GM18519 (cell line): ENCODE results near the gene COX4I1.

ENCODE experiments used
- ATAC-seq: cut with Tn5 transposase; IDR thresholded peaks from one replicate; pipeline ENCODE4 v1.9.1; 2021; ENCODE audit warnings: mild to moderate bottlenecking, moderate library complexity; ENCODE audit not compliant: unreplicated experiment, low FRiP score

The COX4I1 gene

DNA sequence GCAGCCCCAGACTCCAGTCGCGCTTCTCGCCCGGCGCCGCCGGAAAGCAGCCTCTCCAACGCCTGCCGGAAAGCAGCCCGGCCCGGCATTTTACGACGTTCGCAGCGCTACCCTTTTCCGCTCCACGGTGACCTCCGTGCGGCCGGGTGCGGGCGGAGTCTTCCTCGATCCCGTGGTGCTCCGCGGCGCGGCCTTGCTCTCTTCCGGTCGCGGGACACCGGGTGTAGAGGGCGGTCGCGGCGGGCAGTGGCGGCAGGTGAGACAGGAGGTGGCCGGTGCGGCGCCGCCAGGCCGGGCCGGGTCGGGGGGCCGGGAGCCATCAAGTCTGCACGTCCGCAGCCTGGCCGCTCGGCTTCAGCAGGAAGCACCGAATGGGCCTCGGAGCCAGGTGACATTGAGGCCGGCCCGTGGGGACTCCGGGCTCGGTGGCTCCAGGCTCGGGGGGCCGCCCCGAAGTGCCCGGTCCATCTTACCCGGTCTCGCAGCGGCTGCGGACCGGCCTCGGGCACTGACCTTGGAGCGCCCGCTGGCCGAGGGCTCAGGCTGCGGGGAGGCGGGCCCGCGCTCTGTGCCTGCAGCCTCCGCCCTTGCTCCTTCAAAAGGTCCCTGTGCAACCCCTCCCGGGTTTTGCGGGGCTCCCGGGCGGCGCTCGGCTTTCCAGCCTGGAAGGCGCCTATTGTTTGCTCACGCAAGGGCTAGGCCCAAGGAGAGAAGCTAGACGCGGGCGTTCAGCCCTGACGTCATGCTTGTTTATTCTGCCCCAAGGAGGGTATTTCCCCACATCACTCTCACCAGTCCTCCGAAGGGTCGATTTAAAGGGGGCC lies at the start of gene COX4I1, which contains the start of gene EMC8:
COX4I1 (plus strand) TSS at position 199 of the 824 bp plus-strand sequence. CDS start 1,511 bp downstream, outside the sequence.
EMC8 (minus strand) TSS at position 48 of the 824 bp plus-strand sequence. CDS start 249 bp downstream, outside the sequence.
- peak; percentile 49 for ATAC-seq

GRCh38 chr16:85749771-85750145 lies 49.7 kb upstream of the COX4I1 start:
- no peak for ATAC-seq

GRCh38 chr16:85750146-85750826 lies 49.2 kb upstream of the COX4I1 start:
- no peak for ATAC-seq

GRCh38 chr16:85750827-85751697 lies 48.4 kb upstream of the COX4I1 start, which contains the start of gene C16orf74:
Gene C16orf74, minus strand, starts transcription at chr16:85751096. Its CDS starts 15,879 bp downstream, at chr16:85735217.
- no peak for ATAC-seq

GRCh38 chr16:85751698-85752501 lies 47.6 kb upstream of the COX4I1 start:
- no peak for ATAC-seq

DNA sequence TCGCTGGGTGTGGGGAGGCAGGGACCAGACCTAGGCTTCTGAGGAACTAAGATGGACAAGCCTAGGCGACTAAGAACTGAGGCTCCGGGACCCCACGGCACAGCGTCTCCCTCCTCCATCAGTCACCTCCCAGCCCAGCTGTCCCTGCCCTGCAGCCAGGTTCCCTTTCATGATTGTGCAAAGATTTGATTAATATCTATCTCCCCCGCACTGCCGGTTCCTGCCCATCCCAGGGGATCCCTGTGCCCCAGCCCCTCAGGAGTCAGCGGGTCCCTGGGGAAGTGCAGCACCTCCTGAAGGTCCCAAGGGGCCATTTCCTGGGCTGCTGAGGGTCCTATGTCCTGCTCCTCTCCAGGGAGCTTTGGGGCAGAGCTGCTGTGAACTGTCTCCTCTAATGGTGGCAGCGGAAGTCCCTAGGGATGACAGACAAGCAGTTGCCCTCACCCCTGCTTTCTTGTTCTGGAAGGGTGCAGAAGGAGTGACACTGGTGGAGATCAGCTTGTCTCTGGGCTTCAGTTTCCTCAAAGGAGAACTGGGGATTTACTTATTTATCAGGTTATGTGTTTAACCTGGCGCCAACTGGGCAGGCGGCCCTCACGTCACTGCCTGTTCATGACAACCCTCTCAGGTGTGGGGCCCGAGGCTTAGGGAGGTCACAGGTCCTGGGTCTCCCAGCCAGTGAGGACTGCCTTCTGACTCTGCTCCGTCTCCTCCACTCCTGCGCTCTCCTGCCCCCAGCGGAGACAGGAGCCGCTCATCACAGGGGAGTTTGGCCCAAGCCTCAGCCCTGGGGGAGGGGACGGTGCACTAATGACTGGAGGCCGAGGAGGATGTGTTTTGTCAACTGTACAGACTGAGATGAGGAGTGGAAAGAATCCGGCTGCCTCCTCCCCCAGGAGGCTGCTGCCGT lies 46.7 kb upstream of the COX4I1 start:
- no peak for ATAC-seq

GRCh38 chr16:85753559-85753958 lies 45.9 kb upstream of the COX4I1 start:
- ATAC-seq, result no peak

DNA sequence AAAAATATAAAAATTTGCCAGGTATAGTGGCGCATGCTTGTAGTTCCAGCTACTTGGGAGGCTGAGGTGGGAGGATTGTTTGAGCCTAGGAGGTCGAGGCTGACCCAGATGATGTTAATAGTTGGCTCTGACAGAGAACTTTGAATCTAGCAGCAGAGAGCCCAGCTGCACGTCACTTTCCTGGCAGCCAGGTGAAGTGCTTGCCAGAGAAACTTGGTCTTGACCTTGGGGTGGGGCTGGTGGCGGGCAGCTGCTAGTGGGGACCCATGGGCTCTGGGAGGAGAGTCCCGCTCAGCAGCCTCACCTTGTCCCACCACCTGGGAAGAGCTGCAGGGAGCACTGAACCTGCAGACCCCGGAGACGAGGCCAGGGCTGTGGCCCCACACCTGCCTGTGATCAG lies 45.5 kb upstream of the COX4I1 start:
- ATAC-seq, result no peak

- no peak for ATAC-seq
Observed at GRCh38 chr16:85754413-85754812, 45.1 kb upstream of the COX4I1 start.

GRCh38 chr16:85755929-85756768 lies 43.3 kb upstream of the COX4I1 start:
- ATAC-seq, result no peak

GRCh38 chr16:85757341-85757822 lies 42.1 kb upstream of the COX4I1 start:
- no peak for ATAC-seq

- no peak for ATAC-seq
Observed at GRCh38 chr16:85759136-85759535, 40.4 kb upstream of the COX4I1 start.

DNA sequence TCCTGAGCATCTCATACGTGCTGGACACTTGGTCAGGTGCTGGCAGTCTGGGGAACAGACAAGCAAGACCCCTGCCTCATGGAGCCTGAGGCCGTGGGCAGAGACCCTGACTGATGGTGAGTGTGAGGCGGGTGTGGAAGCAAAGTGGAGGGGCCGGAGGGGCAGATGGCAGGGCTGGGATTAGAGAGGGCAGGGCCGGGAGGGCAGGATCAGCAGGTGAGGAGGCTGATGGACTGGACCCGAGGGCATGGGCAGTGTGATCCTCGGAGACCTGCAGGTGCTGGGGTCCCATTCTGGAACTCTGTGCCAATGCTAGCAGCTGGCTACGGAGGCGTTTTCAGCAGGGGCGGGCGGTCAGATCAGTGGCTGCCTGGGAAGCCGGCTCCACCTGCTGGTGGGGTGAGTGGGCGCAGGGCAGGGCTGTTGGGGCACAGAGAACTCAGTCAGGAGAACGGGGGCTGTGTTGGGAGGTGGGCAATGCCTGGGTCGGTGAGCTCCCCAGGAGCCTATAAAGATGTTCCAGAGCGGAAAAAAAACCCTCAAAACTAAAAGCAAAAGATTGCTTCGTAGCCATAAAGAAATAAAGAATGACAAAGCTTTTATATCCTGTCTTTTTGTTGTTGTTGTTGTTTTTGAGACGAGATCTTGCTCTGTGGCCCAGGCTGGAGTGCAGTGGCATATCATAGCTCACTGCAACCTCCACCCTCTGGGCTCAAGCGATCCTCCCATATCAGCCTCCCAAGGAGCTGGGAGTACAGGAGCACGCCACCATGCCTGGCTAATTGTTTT lies 39.7 kb upstream of the COX4I1 start:
- no peak for ATAC-seq

GRCh38 chr16:85761861-85762260 lies 37.6 kb upstream of the COX4I1 start:
- no peak for ATAC-seq

GRCh38 chr16:85762970-85763369 lies 36.5 kb upstream of the COX4I1 start:
- no peak for ATAC-seq

- no peak for ATAC-seq
Observed at GRCh38 chr16:85763616-85764015, 35.9 kb upstream of the COX4I1 start.

DNA sequence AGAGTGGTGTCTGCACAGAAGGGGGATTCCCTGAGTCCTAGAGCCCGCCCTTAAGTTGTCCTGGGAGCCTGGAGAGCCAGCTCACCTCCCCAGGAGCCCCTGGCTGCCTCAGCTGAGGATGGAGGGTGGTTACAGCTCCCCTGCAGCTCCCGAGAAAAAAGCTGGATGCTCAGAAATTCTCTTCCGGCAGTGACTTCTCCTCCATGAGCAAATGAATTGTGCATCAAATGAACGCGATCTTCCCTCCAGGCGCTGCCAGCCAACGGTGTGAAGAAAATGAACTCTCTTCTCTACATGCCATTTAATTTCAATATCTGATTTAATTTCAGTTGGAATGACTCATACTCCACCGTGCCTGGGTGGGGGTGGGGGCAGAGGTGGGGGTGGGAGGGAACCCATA lies 34.3 kb upstream of the COX4I1 start:
- ATAC-seq, result no peak
